ENCODE data around the gene FPR2.
A peak's percentile ranks its signal among the peaks of the same experiment; 100 is the strongest.

FPR2 gene

DNA sequence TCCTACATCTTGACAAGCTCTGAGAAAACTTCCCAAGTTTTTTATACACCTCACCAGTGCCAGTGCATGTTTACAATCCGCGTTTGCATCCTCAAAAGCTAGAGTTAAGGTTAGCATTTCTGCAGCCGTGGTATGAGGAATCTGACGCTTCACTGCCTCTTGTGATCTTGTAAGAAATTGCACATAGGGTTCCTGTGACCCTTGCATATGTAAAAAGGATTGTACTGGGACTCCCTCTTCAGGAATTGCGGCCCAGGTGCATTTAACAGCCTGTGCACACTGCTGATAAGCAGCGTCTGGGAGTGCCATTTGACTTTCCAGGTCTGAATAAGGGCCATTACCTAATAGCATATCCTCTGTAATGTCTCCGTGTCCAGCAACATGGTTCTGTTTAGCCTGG is 49.2 kb downstream of the FPR2 start:
- TF ChIP-seq, protein P1, sequence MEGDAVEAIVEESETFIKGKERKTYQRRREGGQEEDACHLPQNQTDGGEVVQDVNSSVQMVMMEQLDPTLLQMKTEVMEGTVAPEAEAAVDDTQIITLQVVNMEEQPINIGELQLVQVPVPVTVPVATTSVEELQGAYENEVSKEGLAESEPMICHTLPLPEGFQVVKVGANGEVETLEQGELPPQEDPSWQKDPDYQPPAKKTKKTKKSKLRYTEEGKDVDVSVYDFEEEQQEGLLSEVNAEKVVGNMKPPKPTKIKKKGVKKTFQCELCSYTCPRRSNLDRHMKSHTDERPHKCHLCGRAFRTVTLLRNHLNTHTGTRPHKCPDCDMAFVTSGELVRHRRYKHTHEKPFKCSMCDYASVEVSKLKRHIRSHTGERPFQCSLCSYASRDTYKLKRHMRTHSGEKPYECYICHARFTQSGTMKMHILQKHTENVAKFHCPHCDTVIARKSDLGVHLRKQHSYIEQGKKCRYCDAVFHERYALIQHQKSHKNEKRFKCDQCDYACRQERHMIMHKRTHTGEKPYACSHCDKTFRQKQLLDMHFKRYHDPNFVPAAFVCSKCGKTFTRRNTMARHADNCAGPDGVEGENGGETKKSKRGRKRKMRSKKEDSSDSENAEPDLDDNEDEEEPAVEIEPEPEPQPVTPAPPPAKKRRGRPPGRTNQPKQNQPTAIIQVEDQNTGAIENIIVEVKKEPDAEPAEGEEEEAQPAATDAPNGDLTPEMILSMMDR (IDR thresholded peaks at IDR 0.05; ENCODE audit: low read depth, low read length) = no peak
- TF ChIP-seq EZH2phosphoT487 (IDR thresholded peaks at IDR 0.05; ENCODE audit: low read depth) = no peak
- no peak overlapping the region for H2AFZ ChIP-seq (ENCODE audit: low read depth, low read length)

DNA sequence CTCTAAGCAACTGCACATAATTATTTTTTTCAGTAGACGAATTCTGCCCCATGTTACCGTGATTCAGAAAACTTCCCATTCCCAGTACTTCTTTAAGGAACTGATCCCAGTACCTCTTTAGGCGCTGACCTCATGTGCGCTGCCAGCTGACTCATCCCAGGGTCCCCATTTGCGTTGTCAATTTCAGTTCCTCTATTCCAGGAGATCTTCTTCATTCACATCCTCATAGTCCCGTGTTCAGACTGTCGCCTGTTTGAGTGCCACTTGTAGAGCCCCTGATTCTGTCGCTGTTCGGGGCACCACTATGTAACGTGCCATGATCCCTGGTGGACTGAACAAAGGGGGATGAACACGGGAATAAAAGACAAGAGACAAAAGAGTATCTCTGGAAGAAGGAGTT is 50.4 kb downstream of the FPR2 start:
- Histone ChIP-seq H2AFZ (ENCODE audit: low read depth, low read length) (no peak overlapping the region), H3K79me2 (ENCODE audit: low read length) (no peaks in the 10 kb centered on the region), H3K4me2 (ENCODE audit: low read length) (peak overlapping the region; percentile 37), H4K20me1 (ENCODE audit: insufficient read depth, low read length) (no peaks in the 10 kb centered on the region), H3K4me1 (ENCODE audit: low read length) (peaks cover 14% of the 10 kb centered on the region), H3K9me3 (ENCODE audit: insufficient read depth, low read length) (0 out of 2 replicates have a peak, but pooled peaks cover 9% of the 10 kb centered on the region), H3K4me3 (ENCODE audit: low read length) (peak overlapping the region; percentile 18; the same call in 1 of the 2 replicates), H3K27ac (ENCODE audit: low read length) (peak overlapping the region; percentile 52), H3K9ac (ENCODE audit: low read length) (no peak overlapping the region), H3K27me3 (ENCODE audit: low read depth, low read length) (no peaks in the 10 kb centered on the region), H3K36me3 (replicated peaks; ENCODE audit: low read depth, low read length) (no peaks in the 10 kb centered on the region)
- TF ChIP-seq EZH2phosphoT487 (IDR thresholded peaks at IDR 0.05; ENCODE audit: low read depth) = no peak
- TF ChIP-seq, protein P1 (IDR thresholded peaks at IDR 0.05; ENCODE audit: low read depth, low read length) = no peak

More for the DNA sequence above, 49.2 kb downstream of the FPR2 start:
- H3K36me3 ChIP-seq (replicated peaks; ENCODE audit: low read depth, low read length) = no peaks in the 10 kb centered on the region
- H3K4me3 ChIP-seq (ENCODE audit: low read length) = no peak overlapping the region
- H3K9me3 ChIP-seq (ENCODE audit: insufficient read depth, low read length) = 0 out of 2 replicates have a peak, but pooled peaks cover 9% of the 10 kb centered on the region
- no peaks in the 10 kb centered on the region for H3K79me2 ChIP-seq (ENCODE audit: low read length)
- no peaks in the 10 kb centered on the region for H3K27me3 ChIP-seq (ENCODE audit: low read depth, low read length)
- no peak overlapping the region for H3K9ac ChIP-seq (ENCODE audit: low read length)
- no peak overlapping the region for H3K27ac ChIP-seq (ENCODE audit: low read length)
- no peaks in the 10 kb centered on the region for H4K20me1 ChIP-seq (ENCODE audit: insufficient read depth, low read length)
- no peak overlapping the region for H3K4me2 ChIP-seq (ENCODE audit: low read length)
- H3K4me1 ChIP-seq (ENCODE audit: low read length) = peaks cover 14% of the 10 kb centered on the region

GRCh38 chr19:51815043-51815442 is 54.1 kb downstream of the FPR2 start:
- TF ChIP-seq, protein P1 (IDR thresholded peaks at IDR 0.05; ENCODE audit: low read depth, low read length) = no peak
- TF ChIP-seq EZH2phosphoT487 (IDR thresholded peaks at IDR 0.05; ENCODE audit: low read depth) = no peak
- Histone ChIP-seq H3K9me3 (ENCODE audit: insufficient read depth, low read length) (0 out of 2 replicates have a peak, but pooled peaks cover 9% of the 10 kb centered on the region), H3K27ac (ENCODE audit: low read length) (no peak overlapping the region), H3K4me3 (ENCODE audit: low read length) (no peak overlapping the region), H4K20me1 (ENCODE audit: insufficient read depth, low read length) (no peaks in the 10 kb centered on the region), H3K79me2 (ENCODE audit: low read length) (no peaks in the 10 kb centered on the region), H3K9ac (ENCODE audit: low read length) (no peak overlapping the region), H3K4me1 (ENCODE audit: low read length) (peaks cover 19% of the 10 kb centered on the region), H3K4me2 (ENCODE audit: low read length) (no peak overlapping the region), H2AFZ (ENCODE audit: low read depth, low read length) (no peak overlapping the region), H3K36me3 (replicated peaks; ENCODE audit: low read depth, low read length) (no peaks in the 10 kb centered on the region), H3K27me3 (ENCODE audit: low read depth, low read length) (no peaks in the 10 kb centered on the region)

DNA sequence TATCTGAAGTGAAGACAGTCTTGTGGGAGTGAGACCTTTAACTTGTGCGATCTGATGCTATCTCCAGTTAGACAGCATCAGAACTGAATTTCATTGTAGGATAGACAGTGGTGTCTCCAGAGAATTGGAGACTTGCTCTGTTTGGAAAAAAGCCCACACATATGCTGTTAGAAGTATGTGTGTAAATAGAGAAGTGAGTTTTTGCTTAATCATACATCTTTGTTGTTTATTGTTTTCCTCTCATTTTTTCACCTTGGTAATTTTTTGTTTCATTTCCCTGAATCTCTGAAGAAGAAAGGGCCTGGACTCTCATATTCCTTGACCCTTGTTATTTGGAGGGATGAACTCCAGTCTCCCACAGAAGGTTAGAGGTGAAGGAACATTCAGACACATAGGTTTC is 55.7 kb downstream of the FPR2 start:
- Histone ChIP-seq H3K27me3 (ENCODE audit: low read depth, low read length) (no peaks in the 10 kb centered on the region), H2AFZ (ENCODE audit: low read depth, low read length) (no peak overlapping the region), H3K9ac (ENCODE audit: low read length) (no peak overlapping the region), H3K27ac (ENCODE audit: low read length) (no peak overlapping the region), H4K20me1 (ENCODE audit: insufficient read depth, low read length) (no peaks in the 10 kb centered on the region), H3K9me3 (ENCODE audit: insufficient read depth, low read length) (0 out of 2 replicates have a peak, but pooled peaks cover 4% of the 10 kb centered on the region), H3K79me2 (ENCODE audit: low read length) (no peaks in the 10 kb centered on the region), H3K4me2 (ENCODE audit: low read length) (no peak overlapping the region), H3K4me3 (ENCODE audit: low read length) (no peak overlapping the region), H3K4me1 (ENCODE audit: low read length) (peaks cover 11% of the 10 kb centered on the region), H3K36me3 (replicated peaks; ENCODE audit: low read depth, low read length) (no peaks in the 10 kb centered on the region)
- TF ChIP-seq, protein P1 (IDR thresholded peaks at IDR 0.05; ENCODE audit: low read depth, low read length) = no peak
- no peak for TF ChIP-seq EZH2phosphoT487 (IDR thresholded peaks at IDR 0.05; ENCODE audit: low read depth)
